Stimulated activated CD4-positive, alpha-beta T cell treated with anti-CD3 and anti-CD28 coated beads, Interleukin-1b, Interleukin-23, amount 100 ng/mL, for 48 hours (primary cell): ENCODE data around the gene GP1BB.

Source experiments
- DNase-seq: peaks from one replicate; pipeline ENCODE4 v3.0.0-alpha.2; 2020

Gene GP1BB

GRCh38 chr22:19727310-19728150 is 4.2 kb downstream of the GP1BB start:
- no peak for DNase-seq

GRCh38 chr22:19728271-19728670 is 4.9 kb downstream of the GP1BB start:
- DNase-seq: no peak

GRCh38 chr22:19728836-19729235 is 5.5 kb downstream of the GP1BB start:
- no peak for DNase-seq

- DNase-seq: no peak
Measured at GRCh38 chr22:19729507-19729906, 6.2 kb downstream of the GP1BB start.

- DNase-seq: no peak
Measured at GRCh38 chr22:19730198-19730597, 6.9 kb downstream of the GP1BB start.

GRCh38 chr22:19730655-19731360 is 7.5 kb downstream of the GP1BB start:
- peak; percentile 80 for DNase-seq

GRCh38 chr22:19731361-19732135 is 8.2 kb downstream of the GP1BB start:
- DNase-seq: no peak

- no peak for DNase-seq
Measured at GRCh38 chr22:19732403-19733113, 9.2 kb downstream of the GP1BB start.

- DNase-seq: no peak
Measured at GRCh38 chr22:19733755-19734154, 10.4 kb downstream of the GP1BB start.

- DNase-seq: no peak
Measured at GRCh38 chr22:19734163-19734562, 10.8 kb downstream of the GP1BB start.

- no peak for DNase-seq
Measured at GRCh38 chr22:19734837-19735382, 11.6 kb downstream of the GP1BB start.

GRCh38 chr22:19735665-19736510 is 12.5 kb downstream of the GP1BB start:
- no peak for DNase-seq

- no peak for DNase-seq
Measured at GRCh38 chr22:19737846-19738663, 14.7 kb downstream of the GP1BB start.

- no peak for DNase-seq
Measured at GRCh38 chr22:19738664-19739447, 15.5 kb downstream of the GP1BB start.

GRCh38 chr22:19739448-19739895 is 16.1 kb downstream of the GP1BB start:
- DNase-seq: no peak

- no peak for DNase-seq
Measured at GRCh38 chr22:19739911-19740449, 16.6 kb downstream of the GP1BB start.

- DNase-seq: no peak
Measured at GRCh38 chr22:19740586-19740985, 17.2 kb downstream of the GP1BB start.

GRCh38 chr22:19741053-19741452 is 17.7 kb downstream of the GP1BB start:
- DNase-seq: no peak
